Central memory CD8-positive, alpha-beta T cell (primary cell): ENCODE results near the gene ANKRD7.
"Not testable (repeated sequence)": the region's sequence is repeated elsewhere in the genome, so short reads cannot be mapped to it uniquely, and the experiment has no call there.

Experiments used
- ATAC-seq: fragments of 150-1000 bp; cut with Tn5 transposase; replicated peaks from 2 replicates; pipeline ENCODE4 v1.10.0; 2022; ENCODE audit warnings: mild to moderate bottlenecking, moderate FRiP score, moderate number of reproducible peaks; ENCODE audit not compliant: poor library complexity, severe bottlenecking; ENCODE audit errors: extremely low read depth
- DNase-seq, 2 donors: peaks; one replicate each; pipeline ENCODE4 v3.0.0; 2021; ENCODE audit warnings: low spot score in 2 of 2
- H3K27ac Mint-ChIP-seq: one replicate; pipeline ENCODE4 v1.8.0; 2022; ENCODE audit warnings: low read depth, mild to moderate bottlenecking, moderate library complexity, mixed read lengths
- H3K27me3 Mint-ChIP-seq: one replicate; pipeline ENCODE4 v1.8.0; 2022; ENCODE audit warnings: mixed read lengths
- H3K36me3 Mint-ChIP-seq: one replicate; pipeline ENCODE4 v1.8.0; 2022; ENCODE audit warnings: mild to moderate bottlenecking, moderate library complexity, mixed read lengths; ENCODE audit not compliant: insufficient read depth
- H3K4me1 Mint-ChIP-seq: one replicate; pipeline ENCODE4 v1.8.0; 2022; ENCODE audit warnings: mixed read lengths
- H3K4me3 Mint-ChIP-seq: one replicate; pipeline ENCODE4 v1.8.0; 2022; ENCODE audit warnings: mild to moderate bottlenecking, moderate library complexity, mixed read lengths
- H3K9me3 Mint-ChIP-seq: one replicate; pipeline ENCODE4 v1.8.0; 2022; ENCODE audit warnings: mixed read lengths

The ANKRD7 gene

GRCh38 chr7:118214051-118214832 lies 10.3 kb upstream of the ANKRD7 start:
- H3K27me3 Mint-ChIP-seq = no peaks in the 10 kb centered on the region
- H3K9me3 Mint-ChIP-seq = no peaks in the 10 kb centered on the region

GRCh38 chr7:118214833-118215182 lies 9.7 kb upstream of the ANKRD7 start:
- H3K4me1 Mint-ChIP-seq = peaks cover 13% of the 10 kb centered on the region
- peak overlapping the region; percentile 91 for H3K27ac Mint-ChIP-seq
- ATAC-seq (peak; percentile 38), DNase-seq (no peak)
- H3K9me3 Mint-ChIP-seq = no peaks in the 10 kb centered on the region
- peaks cover 10% of the 10 kb centered on the region for H3K36me3 Mint-ChIP-seq
- peak overlapping the region; percentile 84 for H3K4me3 Mint-ChIP-seq
- no peaks in the 10 kb centered on the region for H3K27me3 Mint-ChIP-seq

More at GRCh38 chr7:118214051-118214832, 10.3 kb upstream of the ANKRD7 start:
- Mint-ChIP-seq H3K36me3 (peaks cover 10% of the 10 kb centered on the region), H3K4me1 (peaks cover 13% of the 10 kb centered on the region), H3K4me3 (peak overlapping the region; percentile 84), H3K27ac (peak overlapping the region; percentile 91)
- ATAC-seq (peak; percentile 77), DNase-seq (peak; percentile 54 to 60)

- H3K36me3 Mint-ChIP-seq = peaks cover 10% of the 10 kb centered on the region
- peaks cover 13% of the 10 kb centered on the region for H3K4me1 Mint-ChIP-seq
- no peak overlapping the region for H3K27ac Mint-ChIP-seq
- no peaks in the 10 kb centered on the region for H3K9me3 Mint-ChIP-seq
- H3K4me3 Mint-ChIP-seq = no peak overlapping the region
- H3K27me3 Mint-ChIP-seq = no peaks in the 10 kb centered on the region
- ATAC-seq (no peak), DNase-seq (no peak)
Measured at GRCh38 chr7:118217210-118217619, 7.3 kb upstream of the ANKRD7 start.

GRCh38 chr7:118218413-118219156 lies 5.9 kb upstream of the ANKRD7 start:
- DNase-seq = no peak
- no peak for ATAC-seq
- Mint-ChIP-seq H3K27me3 (no peaks in the 10 kb centered on the region), H3K9me3 (no peaks in the 10 kb centered on the region), H3K4me1 (peaks cover 13% of the 10 kb centered on the region), H3K4me3 (no peak overlapping the region), H3K27ac (no peak overlapping the region), H3K36me3 (peaks cover 10% of the 10 kb centered on the region)

- Mint-ChIP-seq H3K4me1 (peaks cover 9% of the 10 kb centered on the region), H3K27me3 (no peaks in the 10 kb centered on the region), H3K36me3 (peaks cover 9% of the 10 kb centered on the region), H3K9me3 (no peaks in the 10 kb centered on the region), H3K27ac (no peak overlapping the region), H3K4me3 (no peak overlapping the region)
- ATAC-seq = no peak
- DNase-seq = no peak
Measured at GRCh38 chr7:118219157-118219512, 5.4 kb upstream of the ANKRD7 start.

GRCh38 chr7:118220583-118220982 lies 3.9 kb upstream of the ANKRD7 start:
- no peaks in the 10 kb centered on the region for H3K4me1 Mint-ChIP-seq
- H3K9me3 Mint-ChIP-seq = no peaks in the 10 kb centered on the region
- DNase-seq = no peak
- ATAC-seq = no peak
- H3K36me3 Mint-ChIP-seq = no peaks in the 10 kb centered on the region
- no peaks in the 10 kb centered on the region for H3K27me3 Mint-ChIP-seq
- no peak overlapping the region for H3K27ac Mint-ChIP-seq
- no peak overlapping the region for H3K4me3 Mint-ChIP-seq

- no peaks in the 10 kb centered on the region for H3K4me1 Mint-ChIP-seq
- DNase-seq (no peak), ATAC-seq (no peak)
- no peak overlapping the region for H3K4me3 Mint-ChIP-seq
- H3K9me3 Mint-ChIP-seq = no peaks in the 10 kb centered on the region
- no peak overlapping the region for H3K27ac Mint-ChIP-seq
- H3K27me3 Mint-ChIP-seq = no peaks in the 10 kb centered on the region
- no peaks in the 10 kb centered on the region for H3K36me3 Mint-ChIP-seq
Measured at GRCh38 chr7:118222591-118222990, 1.9 kb upstream of the ANKRD7 start.

GRCh38 chr7:118232837-118233236 lies 8.3 kb downstream of the ANKRD7 start:
- ATAC-seq = no peak
- Mint-ChIP-seq H3K4me1 (no peaks in the 10 kb centered on the region), H3K27ac (peak overlapping the region; percentile 12), H3K36me3 (no peaks in the 10 kb centered on the region), H3K4me3 (no peak overlapping the region), H3K27me3 (no peaks in the 10 kb centered on the region), H3K9me3 (no peaks in the 10 kb centered on the region)
- no peak for DNase-seq

- H3K36me3 Mint-ChIP-seq = no peaks in the 10 kb centered on the region
- no peaks in the 10 kb centered on the region for H3K27me3 Mint-ChIP-seq
- H3K27ac Mint-ChIP-seq = no peak overlapping the region
- DNase-seq (no peak), ATAC-seq (no peak)
- H3K9me3 Mint-ChIP-seq = no peaks in the 10 kb centered on the region
- no peak overlapping the region for H3K4me3 Mint-ChIP-seq
- H3K4me1 Mint-ChIP-seq = no peaks in the 10 kb centered on the region
Measured at GRCh38 chr7:118233799-118234198, 9.3 kb downstream of the ANKRD7 start.

- no peaks in the 10 kb centered on the region for H3K36me3 Mint-ChIP-seq
- no peak overlapping the region for H3K27ac Mint-ChIP-seq
- H3K9me3 Mint-ChIP-seq = no peaks in the 10 kb centered on the region
- no peak for ATAC-seq
- H3K4me1 Mint-ChIP-seq = no peaks in the 10 kb centered on the region
- DNase-seq = no peak
- H3K27me3 Mint-ChIP-seq = peaks cover 11% of the 10 kb centered on the region
- H3K4me3 Mint-ChIP-seq = no peak overlapping the region
Measured at GRCh38 chr7:118239014-118239413, 14.5 kb downstream of the ANKRD7 start.

GRCh38 chr7:118240320-118240719 lies 15.8 kb downstream of the ANKRD7 start:
- DNase-seq, H3K4me3 Mint-ChIP-seq, H3K36me3 Mint-ChIP-seq, ATAC-seq, H3K9me3 Mint-ChIP-seq, H3K4me1 Mint-ChIP-seq, H3K27ac Mint-ChIP-seq: not testable (repeated sequence)
- H3K27me3 Mint-ChIP-seq = peaks cover 11% of the 10 kb centered on the region

GRCh38 chr7:118243695-118244094 lies 19.2 kb downstream of the ANKRD7 start:
- DNase-seq (no peak), ATAC-seq (no peak)
- Mint-ChIP-seq H3K4me1 (no peaks in the 10 kb centered on the region), H3K27ac (no peak overlapping the region), H3K9me3 (no peaks in the 10 kb centered on the region), H3K4me3 (no peak overlapping the region), H3K36me3 (no peaks in the 10 kb centered on the region), H3K27me3 (peaks cover 11% of the 10 kb centered on the region)
